NCI-H748 treated with DMSO at 0.1 percent for 48 hours (cell line): ENCODE data around the gene COL20A1.
"Not testable (repeated sequence)": the region's sequence is repeated elsewhere in the genome, so short reads cannot be mapped to it uniquely, and the experiment has no call there.

Experiments used
- DNase-seq: peaks from one replicate; lab custom pipeline; 2025; lab: John Stamatoyannopoulos, UW

Gene COL20A1

GRCh38 chr20:63376283-63377250 is 83.6 kb downstream of the COL20A1 start:
- DNase-seq, result no peak

DNA sequence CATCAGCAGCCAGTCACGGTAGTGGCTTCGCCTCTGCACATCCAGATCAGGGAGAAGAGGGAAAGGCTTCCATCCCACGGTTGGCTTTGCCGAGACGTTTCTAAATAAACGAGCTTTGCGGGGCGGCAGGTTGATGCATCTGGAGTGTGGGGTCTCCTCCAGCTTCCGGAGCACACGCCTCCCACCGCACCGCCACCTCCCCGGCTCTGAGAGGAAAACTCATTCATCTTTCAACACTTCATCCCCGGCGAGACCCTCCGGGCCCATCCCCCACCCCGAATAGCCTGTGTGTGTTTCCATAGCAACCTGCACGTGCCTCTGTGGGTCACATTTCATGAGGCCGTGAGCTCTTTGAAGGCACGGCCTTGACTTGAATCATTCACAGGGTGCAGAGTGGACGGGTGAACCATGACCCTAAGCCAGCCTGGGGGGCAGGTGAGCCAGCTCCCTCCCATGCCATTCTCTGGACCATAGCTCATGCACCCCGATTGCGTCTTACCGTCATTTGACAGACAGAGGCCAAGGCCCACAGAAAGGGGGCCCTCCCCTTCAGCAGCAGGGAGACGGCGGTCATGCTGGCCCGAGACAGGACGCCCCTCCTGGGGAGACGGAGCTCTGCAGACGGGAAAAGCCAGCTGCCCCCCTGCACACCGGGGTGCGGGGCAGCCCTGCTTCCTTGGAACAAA is 84.4 kb downstream of the COL20A1 start:
- no peak for DNase-seq

DNA sequence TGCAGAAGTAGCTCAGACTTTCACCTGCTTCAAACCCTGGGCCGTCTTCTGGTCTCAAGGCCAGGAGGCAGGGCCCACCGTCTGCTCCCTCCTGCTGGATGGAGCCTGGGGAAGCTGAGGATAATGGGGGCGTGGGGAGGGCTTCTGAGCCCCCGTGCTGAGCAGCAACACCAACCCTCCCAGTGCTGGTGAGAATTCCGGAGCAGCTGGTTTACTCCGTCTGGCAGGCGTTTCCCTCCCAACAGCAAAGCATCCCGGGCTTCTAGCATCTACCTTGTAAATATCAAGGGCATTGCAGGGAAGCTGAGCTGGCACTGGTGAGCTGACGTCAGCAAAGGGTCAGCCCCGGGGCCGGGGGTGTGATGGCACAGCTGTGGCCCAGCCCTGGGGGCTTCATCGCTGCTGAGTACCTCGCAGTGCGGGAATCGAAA is 85.0 kb downstream of the COL20A1 start:
- DNase-seq, result no peak

DNA sequence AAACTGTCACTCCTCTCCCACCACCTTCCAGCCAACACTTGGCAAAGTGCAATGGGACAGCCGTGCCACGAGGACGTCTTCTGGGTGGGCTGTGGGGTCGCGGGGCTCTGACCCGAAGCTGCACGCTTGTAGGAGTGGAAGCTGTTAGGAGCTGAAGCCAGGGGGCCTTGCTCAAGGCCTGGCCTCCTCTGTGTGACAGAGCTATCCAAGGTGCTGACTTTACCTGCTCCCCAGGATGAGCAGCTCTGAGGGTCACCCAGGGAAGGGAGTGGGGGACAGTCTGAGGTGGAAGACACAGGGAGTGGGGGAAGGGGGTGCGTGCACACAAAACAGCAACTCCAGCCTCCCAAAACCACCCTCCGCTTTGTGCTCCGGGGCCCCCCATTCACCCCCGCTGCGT is 85.6 kb downstream of the COL20A1 start:
- no peak for DNase-seq

DNA sequence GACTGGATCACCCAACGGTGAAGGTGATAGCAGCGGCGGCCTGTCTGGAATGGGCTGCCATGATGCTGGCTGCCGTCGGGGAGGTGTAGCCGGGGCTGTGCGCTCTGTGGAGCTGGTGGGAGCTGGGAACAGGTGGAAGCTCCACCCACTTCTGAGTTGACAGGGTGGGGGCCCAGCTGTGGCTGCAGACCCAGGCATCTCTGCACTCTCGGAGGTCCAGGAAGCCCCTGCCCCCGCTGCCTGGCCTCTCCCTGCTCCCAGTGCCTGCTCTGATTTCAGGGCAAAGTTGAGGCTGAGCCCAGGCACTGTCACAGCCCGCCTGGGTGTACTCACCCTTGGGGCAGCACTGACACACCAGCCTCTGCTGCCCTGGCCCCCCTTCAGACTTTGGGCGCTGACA is 86.3 kb downstream of the COL20A1 start:
- DNase-seq, result no peak

- not testable (repeated sequence) for DNase-seq
Measured at GRCh38 chr20:63379872-63380271, 86.9 kb downstream of the COL20A1 start.

DNA sequence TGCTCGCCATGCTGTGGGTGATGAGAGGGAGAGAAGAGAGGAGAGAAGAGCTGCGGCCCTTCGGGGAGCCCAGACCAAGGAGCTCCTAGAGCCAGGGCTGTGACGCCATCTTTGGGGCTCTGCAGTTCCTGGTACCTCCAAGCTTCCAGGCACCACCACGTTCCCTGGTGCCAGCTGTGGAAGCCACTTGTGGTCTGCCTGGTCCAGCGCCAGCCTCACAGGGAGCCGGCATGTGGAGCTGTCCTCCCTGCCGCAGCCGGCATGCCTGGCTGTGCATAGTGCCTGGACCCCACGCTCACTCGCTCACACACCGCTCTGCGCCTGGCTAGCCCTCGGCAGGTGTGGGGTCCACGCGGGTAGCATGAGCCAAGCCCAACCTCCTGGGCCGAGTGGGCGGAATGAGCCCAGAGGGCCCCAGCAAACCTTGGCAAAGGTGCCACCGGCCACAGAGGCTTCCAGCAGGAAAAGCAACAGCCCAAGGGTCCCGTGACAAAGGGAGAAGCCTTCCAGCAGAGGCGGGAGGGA is 87.4 kb downstream of the COL20A1 start:
- no peak for DNase-seq

GRCh38 chr20:63381781-63382431 is 88.9 kb downstream of the COL20A1 start:
- no peak for DNase-seq

GRCh38 chr20:63382551-63383300 is 89.7 kb downstream of the COL20A1 start:
- no peak for DNase-seq

DNA sequence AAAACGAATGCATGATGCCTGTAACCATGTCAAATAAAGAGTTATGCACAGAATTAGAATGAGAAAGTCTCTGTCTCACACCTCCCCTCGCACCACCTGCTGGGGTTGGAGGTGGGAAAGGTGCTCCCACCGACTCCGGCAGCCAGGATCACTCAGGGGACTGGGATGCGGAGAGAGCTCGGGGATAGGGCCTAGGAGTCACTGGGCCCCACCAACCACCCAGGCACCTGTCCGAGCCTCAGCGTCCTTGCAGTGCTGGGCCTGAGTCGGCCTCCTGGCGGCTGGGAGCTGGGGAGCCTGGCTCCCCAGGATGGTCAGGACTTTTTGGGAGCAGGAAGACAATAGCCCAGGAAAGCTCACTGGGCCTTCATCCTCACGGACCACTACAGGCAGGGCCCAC is 90.6 kb downstream of the COL20A1 start:
- no peak for DNase-seq

GRCh38 chr20:63384336-63384735 is 91.3 kb downstream of the COL20A1 start:
- no peak for DNase-seq
